Mesenchymal stem cell (in vitro differentiated cells and primary cell): ENCODE measurements around the gene FIG4.
"Not testable (repeated sequence)": the region's sequence is repeated elsewhere in the genome, so short reads cannot be mapped to it uniquely, and the experiment has no call there.

ENCODE experiments used
- DNase-seq: peaks from one replicate; pipeline ENCODE4 v3.0.0-alpha.2; 2013
- H2AFZ ChIP-seq: one replicate; pipeline ENCODE4 v1.6.1; 2013; ENCODE audit warnings: low read depth, mild to moderate bottlenecking, control low read depth, inconsistent platforms, low read length, moderate library complexity
- H2AK5ac ChIP-seq: 2 replicates; pipeline ENCODE4 v1.6.1; 2013; ENCODE audit warnings: low read length, moderate library complexity, mild to moderate bottlenecking, inconsistent platforms; ENCODE audit not compliant: severe bottlenecking
- H2BK120ac ChIP-seq: one replicate; pipeline ENCODE4 v1.6.1; 2013; ENCODE audit warnings: low read depth, mild to moderate bottlenecking, inconsistent platforms, low read length, moderate library complexity
- H2BK12ac ChIP-seq, 2 experiments: one replicate each; pipeline ENCODE4 v1.6.1; 2013; ENCODE audit warnings: inconsistent platforms in 2 of 2, low read length in 2 of 2, mild to moderate bottlenecking in 2 of 2, moderate library complexity in 2 of 2, control low read depth in 1 of 2
- H2BK15ac ChIP-seq: one replicate; pipeline ENCODE4 v1.6.1; 2013; ENCODE audit warnings: mild to moderate bottlenecking, low read depth, inconsistent platforms; ENCODE audit not compliant: poor library complexity, severe bottlenecking
- H2BK5ac ChIP-seq: 2 replicates; pipeline ENCODE4 v1.6.1; 2013; ENCODE audit warnings: low read depth, mild to moderate bottlenecking, low read length, control low read depth, inconsistent platforms; ENCODE audit not compliant: poor library complexity, severe bottlenecking
- H3K14ac ChIP-seq, 2 experiments: one replicate each; pipeline ENCODE4 v1.6.1; 2013; ENCODE audit warnings: inconsistent platforms in 2 of 2, low read length in 2 of 2, control low read depth in 1 of 2, mild to moderate bottlenecking in 1 of 2, moderate library complexity in 1 of 2
- H3K18ac ChIP-seq, 2 experiments: one replicate each; pipeline ENCODE4 v1.6.1; 2013; ENCODE audit warnings: inconsistent platforms in 2 of 2, low read length in 2 of 2, control low read depth in 1 of 2, low read depth in 1 of 2, mild to moderate bottlenecking in 1 of 2
- H3K23ac ChIP-seq, 2 experiments: one replicate each; pipeline ENCODE4 v1.6.1; 2013; ENCODE audit warnings: inconsistent platforms in 2 of 2, low read length in 2 of 2, mild to moderate bottlenecking in 2 of 2, moderate library complexity in 2 of 2, control low read depth in 1 of 2
- H3K27ac ChIP-seq: 2 replicates; pipeline ENCODE4 v1.5.1; 2013; ENCODE audit warnings: mild to moderate bottlenecking, moderate library complexity, low read length, control low read depth, inconsistent platforms; ENCODE audit not compliant: poor library complexity, severe bottlenecking
- H3K27me3 ChIP-seq, 2 experiments: 2 replicates each; pipeline versions ENCODE4 v1.6.1 to v1.7.0; 2013; ENCODE audit warnings: low read length in 2 of 2, mild to moderate bottlenecking in 2 of 2, moderate library complexity in 2 of 2, control low read depth in 1 of 2, inconsistent platforms in 1 of 2; ENCODE audit not compliant: control insufficient read depth in 1 of 2, insufficient read depth in 1 of 2
- H3K36me3 ChIP-seq, 2 experiments: 2 replicates each; pipeline versions ENCODE4 v1.6.1 to v1.7.0; 2013; ENCODE audit warnings: low read length in 2 of 2, control low read depth in 1 of 2, inconsistent platforms in 1 of 2, low read depth in 1 of 2, mild to moderate bottlenecking in 1 of 2; ENCODE audit not compliant: insufficient read depth in 2 of 2, control insufficient read depth in 1 of 2
- H3K4ac ChIP-seq, 2 experiments: one replicate each; pipeline ENCODE4 v1.6.1; 2013; ENCODE audit warnings: inconsistent platforms in 2 of 2, low read length in 2 of 2, mild to moderate bottlenecking in 2 of 2, moderate library complexity in 2 of 2, control low read depth in 1 of 2, low read depth in 1 of 2
- H3K4me1 ChIP-seq: 2 replicates; pipeline ENCODE4 v1.6.1; 2013; ENCODE audit warnings: low read depth, low read length, control low read depth; ENCODE audit not compliant: control insufficient read depth, insufficient read depth
- H3K4me2 ChIP-seq: 2 replicates; pipeline ENCODE4 v1.6.1; 2013; ENCODE audit warnings: low read length, mild to moderate bottlenecking, inconsistent platforms; ENCODE audit not compliant: poor library complexity, severe bottlenecking
- H3K4me3 ChIP-seq, 2 experiments: 2 replicates each; pipeline versions ENCODE4 v1.5.1 to v1.7.0; 2013; ENCODE audit warnings: low read length in 2 of 2, mild to moderate bottlenecking in 2 of 2, control low read depth in 1 of 2, low read depth in 1 of 2; ENCODE audit not compliant: insufficient read depth in 1 of 2
- H3K79me1 ChIP-seq: replicated peaks from 2 replicates; pipeline ENCODE4 v1.6.1; 2013; ENCODE audit warnings: mild to moderate bottlenecking, control low read depth, low read length, inconsistent platforms; ENCODE audit not compliant: poor library complexity, severe bottlenecking
- H3K9ac ChIP-seq: 2 replicates; pipeline ENCODE4 v1.7.0; 2013; ENCODE audit warnings: mild to moderate bottlenecking, low read length, moderate library complexity
- H3K9me3 ChIP-seq: 2 replicates; pipeline ENCODE4 v1.7.0; 2013; ENCODE audit warnings: mild to moderate bottlenecking, low read length; ENCODE audit not compliant: control insufficient read depth
- H4K8ac ChIP-seq: one replicate; pipeline ENCODE4 v1.6.1; 2013; ENCODE audit warnings: inconsistent platforms, mild to moderate bottlenecking, low read length, moderate library complexity
- H4K91ac ChIP-seq: one replicate; pipeline ENCODE4 v1.6.1; 2013; ENCODE audit warnings: mild to moderate bottlenecking, low read length, inconsistent platforms
- WGBS: methylation state at CpG from one replicate; pipeline ENCODE4 v1.1.7; 2013; ENCODE audit warnings: mixed read lengths; 5-methylcytosine and 5-hydroxymethylcytosine counted together

The FIG4 gene

GRCh38 chr6:109708099-109708498, 17.0 kb downstream of the FIG4 start:
- not testable (repeated sequence) for H4K8ac ChIP-seq, H3K23ac ChIP-seq, H2BK15ac ChIP-seq, H2AK5ac ChIP-seq, H2AFZ ChIP-seq, H3K27me3 ChIP-seq, H2BK120ac ChIP-seq, H3K9me3 ChIP-seq, H3K4me1 ChIP-seq, H4K91ac ChIP-seq, H3K4ac ChIP-seq, H3K27ac ChIP-seq, H3K9ac ChIP-seq, H3K4me3 ChIP-seq, H3K18ac ChIP-seq, H3K4me2 ChIP-seq, H2BK5ac ChIP-seq, DNase-seq, H2BK12ac ChIP-seq, H3K14ac ChIP-seq, H3K36me3 ChIP-seq
- peaks cover 18% of the 10 kb centered on the region for H3K79me1 ChIP-seq
- 100% methylated on average over 1 of the region's 2 CpGs for WGBS

DNA sequence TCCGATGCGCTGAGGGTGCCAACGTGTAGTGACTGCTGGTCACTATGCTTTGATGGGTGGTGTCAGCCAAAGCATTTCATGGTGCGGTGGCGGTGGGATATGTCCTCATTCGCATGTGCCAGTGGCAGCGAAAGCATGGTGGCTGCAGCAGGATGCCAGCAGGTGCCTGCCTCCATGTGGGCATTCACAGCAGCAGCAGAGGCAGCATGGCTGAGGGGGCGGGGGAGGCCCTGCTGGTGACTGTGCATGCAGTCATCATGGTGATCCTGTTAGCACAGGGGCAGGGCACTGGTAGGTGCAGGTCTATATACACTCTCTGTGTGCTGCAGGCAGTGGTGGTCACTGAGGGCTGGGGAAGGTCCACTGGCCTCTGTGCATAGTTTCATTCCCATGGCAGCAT, 22.0 kb downstream of the FIG4 start:
- Histone ChIP-seq H2BK120ac (no peak overlapping the region), H3K14ac (peak overlapping the region in 1 of 2 experiments; percentile 80), H2AFZ (no peak overlapping the region), H3K27me3 (no peaks in the 10 kb centered on the region), H3K9ac (no peak overlapping the region), H3K27ac (no peak overlapping the region), H3K4me3 (peak overlapping the region in 1 of 2 experiments; percentile 10), H3K4me2 (no peak overlapping the region), H3K4me1 (peaks cover 4% of the 10 kb centered on the region), H4K8ac (no peak overlapping the region), H3K79me1 (peaks cover 17% of the 10 kb centered on the region), H3K36me3 (peaks cover 5 to 26% of the 10 kb centered on the region in 2 experiments), H2BK5ac (no peak overlapping the region), H2BK12ac (no peak overlapping the region), H3K9me3 (no peaks in the 10 kb centered on the region), H2BK15ac (no peak overlapping the region), H2AK5ac (no peak overlapping the region), H3K23ac (no peak overlapping the region), H3K4ac (no peak overlapping the region), H4K91ac (no peak overlapping the region), H3K18ac (no peak overlapping the region)
- 90% methylated on average over 8 of the region's 8 CpGs for WGBS
- DNase-seq = no peak

- Histone ChIP-seq H3K4me1 (peaks cover 4% of the 10 kb centered on the region), H4K91ac (no peak overlapping the region), H3K9ac (no peak overlapping the region), H2BK15ac (no peak overlapping the region), H4K8ac (no peak overlapping the region), H3K4me3 (no peak overlapping the region), H3K27ac (no peak overlapping the region), H3K23ac (no peak overlapping the region), H2AK5ac (no peak overlapping the region), H3K9me3 (no peaks in the 10 kb centered on the region), H3K27me3 (no peaks in the 10 kb centered on the region), H3K18ac (no peak overlapping the region), H3K79me1 (peaks cover 18% of the 10 kb centered on the region), H3K36me3 (peaks cover 8 to 30% of the 10 kb centered on the region in 2 experiments), H2AFZ (no peak overlapping the region), H3K4ac (no peak overlapping the region), H2BK12ac (no peak overlapping the region), H2BK120ac (no peak overlapping the region), H2BK5ac (no peak overlapping the region), H3K14ac (no peak overlapping the region), H3K4me2 (no peak overlapping the region)
- DNase-seq = no peak
- 100% methylated on average over 2 of the region's 3 CpGs for WGBS
Measured at GRCh38 chr6:109714166-109714565, 23.1 kb downstream of the FIG4 start.

DNA sequence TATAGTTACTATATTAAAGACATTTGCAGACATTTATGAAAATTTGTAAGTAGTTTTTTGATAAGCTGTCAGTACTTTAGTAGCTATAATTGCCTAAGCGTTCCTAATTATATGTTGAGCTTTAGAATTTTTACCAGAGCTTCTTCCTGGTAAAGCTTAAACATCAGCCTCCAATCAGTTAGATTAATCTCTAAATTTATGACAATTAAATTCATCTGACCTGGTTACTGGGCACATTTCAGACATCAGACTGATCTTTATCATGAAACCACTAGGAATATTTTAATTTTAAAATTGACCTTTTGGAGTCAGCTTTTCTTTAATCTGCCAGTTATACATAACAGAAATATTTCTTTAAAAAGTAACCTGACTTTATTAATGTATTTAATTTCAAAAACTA, 23.5 kb downstream of the FIG4 start:
- H3K4me2 ChIP-seq = no peak overlapping the region
- no peak overlapping the region for H3K27ac ChIP-seq
- H2BK12ac ChIP-seq = no peak overlapping the region
- H4K91ac ChIP-seq = no peak overlapping the region
- no peak overlapping the region for H3K14ac ChIP-seq
- H3K4me1 ChIP-seq = peaks cover 4% of the 10 kb centered on the region
- H3K23ac ChIP-seq = no peak overlapping the region
- H3K18ac ChIP-seq = no peak overlapping the region
- H3K4ac ChIP-seq = no peak overlapping the region
- H2BK5ac ChIP-seq = no peak overlapping the region
- H3K36me3 ChIP-seq = peaks cover 12 to 35% of the 10 kb centered on the region in 2 experiments
- no peak overlapping the region for H2AK5ac ChIP-seq
- no peak overlapping the region for H3K4me3 ChIP-seq
- peaks cover 18% of the 10 kb centered on the region for H3K79me1 ChIP-seq
- no peak overlapping the region for H2BK15ac ChIP-seq
- H4K8ac ChIP-seq = no peak overlapping the region
- no peaks in the 10 kb centered on the region for H3K9me3 ChIP-seq
- no peak overlapping the region for H2BK120ac ChIP-seq
- no peak for DNase-seq
- H3K9ac ChIP-seq = no peak overlapping the region
- H3K27me3 ChIP-seq = no peaks in the 10 kb centered on the region
- no peak overlapping the region for H2AFZ ChIP-seq
- WGBS = 86% methylated on average over 1 of the region's 1 CpG
